ENCODE measurements around the gene CKM.

GRCh38 chr19:45354241-45354842 is 31.7 kb upstream of the CKM start:
- TF ChIP-seq, protein P1, sequence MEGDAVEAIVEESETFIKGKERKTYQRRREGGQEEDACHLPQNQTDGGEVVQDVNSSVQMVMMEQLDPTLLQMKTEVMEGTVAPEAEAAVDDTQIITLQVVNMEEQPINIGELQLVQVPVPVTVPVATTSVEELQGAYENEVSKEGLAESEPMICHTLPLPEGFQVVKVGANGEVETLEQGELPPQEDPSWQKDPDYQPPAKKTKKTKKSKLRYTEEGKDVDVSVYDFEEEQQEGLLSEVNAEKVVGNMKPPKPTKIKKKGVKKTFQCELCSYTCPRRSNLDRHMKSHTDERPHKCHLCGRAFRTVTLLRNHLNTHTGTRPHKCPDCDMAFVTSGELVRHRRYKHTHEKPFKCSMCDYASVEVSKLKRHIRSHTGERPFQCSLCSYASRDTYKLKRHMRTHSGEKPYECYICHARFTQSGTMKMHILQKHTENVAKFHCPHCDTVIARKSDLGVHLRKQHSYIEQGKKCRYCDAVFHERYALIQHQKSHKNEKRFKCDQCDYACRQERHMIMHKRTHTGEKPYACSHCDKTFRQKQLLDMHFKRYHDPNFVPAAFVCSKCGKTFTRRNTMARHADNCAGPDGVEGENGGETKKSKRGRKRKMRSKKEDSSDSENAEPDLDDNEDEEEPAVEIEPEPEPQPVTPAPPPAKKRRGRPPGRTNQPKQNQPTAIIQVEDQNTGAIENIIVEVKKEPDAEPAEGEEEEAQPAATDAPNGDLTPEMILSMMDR (IDR thresholded peaks at IDR 0.05 in 4 of 5, conservative IDR thresholded peaks at IDR 0.05 in 1 of 5) = no peak
- no peak for TF ChIP-seq POLR2A (IDR thresholded peaks at IDR 0.05)
